B cell (primary cell): Measurements from ENCODE around the gene AGBL4.

Experiments used
- CTCF ChIP-seq: fragments of 200-600 bp; IDR thresholded peaks from one replicate; pipeline ENCODE4 v1.8.0; 2022; ENCODE audit warnings: antibody characterized with exemption, mild to moderate bottlenecking
- EZH2 ChIP-seq: IDR thresholded peaks from 2 replicates; pipeline ENCODE4 v1.6.1; 2012; ENCODE audit warnings: borderline replicate concordance, low read depth, mild to moderate bottlenecking, moderate library complexity, low read length; ENCODE audit not compliant: insufficient read depth, poor library complexity, severe bottlenecking

DNA sequence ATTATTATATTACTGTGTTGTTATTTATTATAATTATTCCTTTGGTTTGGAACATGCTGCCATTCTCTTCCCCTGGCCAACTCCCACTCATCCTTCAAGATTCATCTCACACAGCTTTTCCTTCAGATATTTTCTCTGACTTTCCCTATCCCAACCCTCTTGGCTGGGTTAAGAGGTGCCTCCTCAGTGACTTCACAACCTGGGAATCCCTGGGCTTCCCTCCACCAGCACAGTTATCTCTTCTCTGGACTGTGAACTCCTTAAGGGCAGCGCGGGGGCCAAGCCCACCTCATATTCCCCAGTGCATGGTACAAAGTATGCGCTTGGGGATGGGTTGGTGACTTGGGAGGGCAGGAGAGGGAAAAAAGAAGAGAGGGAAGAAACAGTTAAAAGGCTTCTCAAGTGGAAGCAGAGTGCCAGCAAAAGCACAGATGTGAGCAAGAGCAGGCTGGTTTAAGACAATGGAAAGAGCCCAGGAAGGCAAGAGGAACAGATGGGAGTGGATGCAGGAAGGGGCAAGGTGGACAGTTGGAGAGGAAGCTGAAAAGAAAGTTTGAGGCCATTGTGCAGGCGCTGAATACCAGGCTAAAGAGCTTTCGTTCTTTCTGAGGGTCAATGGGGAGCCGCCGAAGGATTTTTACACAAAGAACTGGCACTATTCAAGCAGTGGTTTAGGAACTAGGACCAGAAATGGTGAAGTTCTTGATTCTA, 1379.4 kb downstream of the AGBL4 start:
- TF ChIP-seq CTCF (no peak), EZH2 (no peak)
